H1 (cell line): ENCODE data around the gene PCBP4. TPM values are rescaled to one million over a fixed set of nuclear protein-coding genes. Genes with fewer than 3 reads are reported as not detected.

Source experiments
- BCL11A ChIP-seq, 2 experiments: IDR thresholded peaks; one replicate each; pipeline ENCODE4 v1.6.1; 2011; ENCODE audit warnings: low read depth in 2 of 2, low read length in 2 of 2, mild to moderate bottlenecking in 2 of 2
- CHD1 ChIP-seq: IDR thresholded peaks from 2 replicates; pipeline ENCODE4 v1.6.1; 2012; ENCODE audit warnings: low read depth, low read length, improper control_type of control experiment
- GTF2F1 ChIP-seq: IDR thresholded peaks from 2 replicates; pipeline ENCODE4 v1.6.1; 2012; ENCODE audit warnings: low read depth, low read length, improper control_type of control experiment, borderline replicate concordance
- HDAC6 ChIP-seq: IDR thresholded peaks from one replicate; pipeline ENCODE4 v1.7.1; 2012; ENCODE audit warnings: low read depth, mild to moderate bottlenecking, inconsistent platforms, low read length, moderate library complexity
- KDM1A ChIP-seq: fragments of 200-600, 300-600 bp; sonication (generic); IDR thresholded peaks from 2 replicates; pipeline ENCODE4 v1.7.1; 2016; ENCODE audit warnings: mild to moderate bottlenecking, low read length, borderline replicate concordance
- RFX5 ChIP-seq: IDR thresholded peaks from 2 replicates; pipeline ENCODE4 v1.6.1; 2011; ENCODE audit warnings: low read depth, low read length, improper control_type of control experiment, borderline replicate concordance
- SP1 ChIP-seq: IDR thresholded peaks from 2 replicates; pipeline ENCODE4 v1.6.1; 2011; ENCODE audit warnings: low read depth, low read length
- TBP ChIP-seq: IDR thresholded peaks from 2 replicates; pipeline ENCODE4 v1.6.1; 2011; ENCODE audit warnings: low read depth, low read length, improper control_type of control experiment
- polyA plus RNA-seq, 7 experiments: library from polyadenylated mRNA; depleted of rRNA in 3 of 7; stranded (reverse) in 5 of 7; unstranded in 2 of 7; fragments of >200 nt in 5 of 7; fragments of 200-250 nt in 2 of 7; gene quantifications; 1 replicate in 5 of 7; 2 replicates in 1 of 7; 4 replicates in 1 of 7; pipeline versions ENCODE4 v1.2.1 to v1.2.3, GENCODE V29; 2011 to 2013; ENCODE audit warnings: missing spikeins in 2 of 7, mixed read lengths in 2 of 7
- total RNA-seq: library from RNA; stranded (reverse); fragmentation: NEBNext Ultra II Directional; extraction: Animal tissue kit (Norgen Biotek cat#: 25700); gene quantifications from 2 replicates; pipeline ENCODE4 v1.2.1, GENCODE V29; 2021
- TF ChIP-seq, protein P1 (sequence below): fragments of 300-600 bp; sonication (generic); IDR thresholded peaks from 2 replicates; pipeline ENCODE4 v1.7.1; 2012; ENCODE audit warnings: low read length, moderate library complexity, mild to moderate bottlenecking, inconsistent platforms; ENCODE audit not compliant: insufficient replicate concordance
- TF ChIP-seq, protein P2 (sequence below): IDR thresholded peaks from 2 replicates; pipeline ENCODE4 v1.6.1; 2011; ENCODE audit warnings: low read depth, mild to moderate bottlenecking, low read length; ENCODE audit not compliant: insufficient read depth

PCBP4 gene
- total and polyA plus RNA-seq, 2 of the 8 experiments (the other 6 are each of a cell fraction or from before 2014, with no cell fraction given): 16.4 to 34.1 TPM

DNA sequence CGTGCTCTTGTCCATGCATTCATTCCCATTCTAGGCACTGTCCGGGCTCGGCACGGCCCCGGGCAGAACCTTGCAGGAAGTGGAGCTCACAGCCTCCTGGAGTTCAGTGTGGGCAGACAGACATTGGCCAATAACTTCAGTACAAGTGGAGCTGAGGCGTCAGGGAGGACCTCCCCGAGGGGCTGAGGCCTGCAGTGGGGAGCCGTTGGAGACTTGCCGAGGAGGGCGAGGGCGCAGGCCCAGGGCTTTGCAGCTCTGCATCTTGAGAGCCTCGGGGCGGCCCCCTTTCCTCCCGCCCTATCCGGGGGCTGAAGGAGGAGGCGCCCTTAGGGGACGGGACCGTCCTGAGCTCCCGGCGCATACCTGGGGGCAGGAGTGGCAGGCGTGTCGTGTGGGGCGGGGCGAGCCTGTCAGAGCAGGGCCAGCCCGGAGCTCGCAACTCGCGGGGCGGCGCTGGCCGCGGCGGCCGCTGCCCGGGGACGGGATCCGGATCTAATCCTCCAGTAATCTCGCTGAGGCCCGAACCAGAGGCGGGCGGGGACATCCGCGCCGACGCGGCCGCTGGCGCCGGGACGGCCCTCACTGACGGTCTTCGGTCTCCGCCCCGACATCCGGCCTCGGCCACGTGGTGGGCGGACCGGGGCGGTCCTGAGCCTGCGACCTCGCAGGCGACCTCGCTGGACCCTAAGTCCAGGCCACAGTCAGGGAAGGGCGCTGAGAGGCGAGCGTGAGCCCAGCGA lies 15.8 kb upstream of the PCBP4 start, which contains the start of gene ACY1 (continued):
- TF ChIP-seq, protein P1, sequence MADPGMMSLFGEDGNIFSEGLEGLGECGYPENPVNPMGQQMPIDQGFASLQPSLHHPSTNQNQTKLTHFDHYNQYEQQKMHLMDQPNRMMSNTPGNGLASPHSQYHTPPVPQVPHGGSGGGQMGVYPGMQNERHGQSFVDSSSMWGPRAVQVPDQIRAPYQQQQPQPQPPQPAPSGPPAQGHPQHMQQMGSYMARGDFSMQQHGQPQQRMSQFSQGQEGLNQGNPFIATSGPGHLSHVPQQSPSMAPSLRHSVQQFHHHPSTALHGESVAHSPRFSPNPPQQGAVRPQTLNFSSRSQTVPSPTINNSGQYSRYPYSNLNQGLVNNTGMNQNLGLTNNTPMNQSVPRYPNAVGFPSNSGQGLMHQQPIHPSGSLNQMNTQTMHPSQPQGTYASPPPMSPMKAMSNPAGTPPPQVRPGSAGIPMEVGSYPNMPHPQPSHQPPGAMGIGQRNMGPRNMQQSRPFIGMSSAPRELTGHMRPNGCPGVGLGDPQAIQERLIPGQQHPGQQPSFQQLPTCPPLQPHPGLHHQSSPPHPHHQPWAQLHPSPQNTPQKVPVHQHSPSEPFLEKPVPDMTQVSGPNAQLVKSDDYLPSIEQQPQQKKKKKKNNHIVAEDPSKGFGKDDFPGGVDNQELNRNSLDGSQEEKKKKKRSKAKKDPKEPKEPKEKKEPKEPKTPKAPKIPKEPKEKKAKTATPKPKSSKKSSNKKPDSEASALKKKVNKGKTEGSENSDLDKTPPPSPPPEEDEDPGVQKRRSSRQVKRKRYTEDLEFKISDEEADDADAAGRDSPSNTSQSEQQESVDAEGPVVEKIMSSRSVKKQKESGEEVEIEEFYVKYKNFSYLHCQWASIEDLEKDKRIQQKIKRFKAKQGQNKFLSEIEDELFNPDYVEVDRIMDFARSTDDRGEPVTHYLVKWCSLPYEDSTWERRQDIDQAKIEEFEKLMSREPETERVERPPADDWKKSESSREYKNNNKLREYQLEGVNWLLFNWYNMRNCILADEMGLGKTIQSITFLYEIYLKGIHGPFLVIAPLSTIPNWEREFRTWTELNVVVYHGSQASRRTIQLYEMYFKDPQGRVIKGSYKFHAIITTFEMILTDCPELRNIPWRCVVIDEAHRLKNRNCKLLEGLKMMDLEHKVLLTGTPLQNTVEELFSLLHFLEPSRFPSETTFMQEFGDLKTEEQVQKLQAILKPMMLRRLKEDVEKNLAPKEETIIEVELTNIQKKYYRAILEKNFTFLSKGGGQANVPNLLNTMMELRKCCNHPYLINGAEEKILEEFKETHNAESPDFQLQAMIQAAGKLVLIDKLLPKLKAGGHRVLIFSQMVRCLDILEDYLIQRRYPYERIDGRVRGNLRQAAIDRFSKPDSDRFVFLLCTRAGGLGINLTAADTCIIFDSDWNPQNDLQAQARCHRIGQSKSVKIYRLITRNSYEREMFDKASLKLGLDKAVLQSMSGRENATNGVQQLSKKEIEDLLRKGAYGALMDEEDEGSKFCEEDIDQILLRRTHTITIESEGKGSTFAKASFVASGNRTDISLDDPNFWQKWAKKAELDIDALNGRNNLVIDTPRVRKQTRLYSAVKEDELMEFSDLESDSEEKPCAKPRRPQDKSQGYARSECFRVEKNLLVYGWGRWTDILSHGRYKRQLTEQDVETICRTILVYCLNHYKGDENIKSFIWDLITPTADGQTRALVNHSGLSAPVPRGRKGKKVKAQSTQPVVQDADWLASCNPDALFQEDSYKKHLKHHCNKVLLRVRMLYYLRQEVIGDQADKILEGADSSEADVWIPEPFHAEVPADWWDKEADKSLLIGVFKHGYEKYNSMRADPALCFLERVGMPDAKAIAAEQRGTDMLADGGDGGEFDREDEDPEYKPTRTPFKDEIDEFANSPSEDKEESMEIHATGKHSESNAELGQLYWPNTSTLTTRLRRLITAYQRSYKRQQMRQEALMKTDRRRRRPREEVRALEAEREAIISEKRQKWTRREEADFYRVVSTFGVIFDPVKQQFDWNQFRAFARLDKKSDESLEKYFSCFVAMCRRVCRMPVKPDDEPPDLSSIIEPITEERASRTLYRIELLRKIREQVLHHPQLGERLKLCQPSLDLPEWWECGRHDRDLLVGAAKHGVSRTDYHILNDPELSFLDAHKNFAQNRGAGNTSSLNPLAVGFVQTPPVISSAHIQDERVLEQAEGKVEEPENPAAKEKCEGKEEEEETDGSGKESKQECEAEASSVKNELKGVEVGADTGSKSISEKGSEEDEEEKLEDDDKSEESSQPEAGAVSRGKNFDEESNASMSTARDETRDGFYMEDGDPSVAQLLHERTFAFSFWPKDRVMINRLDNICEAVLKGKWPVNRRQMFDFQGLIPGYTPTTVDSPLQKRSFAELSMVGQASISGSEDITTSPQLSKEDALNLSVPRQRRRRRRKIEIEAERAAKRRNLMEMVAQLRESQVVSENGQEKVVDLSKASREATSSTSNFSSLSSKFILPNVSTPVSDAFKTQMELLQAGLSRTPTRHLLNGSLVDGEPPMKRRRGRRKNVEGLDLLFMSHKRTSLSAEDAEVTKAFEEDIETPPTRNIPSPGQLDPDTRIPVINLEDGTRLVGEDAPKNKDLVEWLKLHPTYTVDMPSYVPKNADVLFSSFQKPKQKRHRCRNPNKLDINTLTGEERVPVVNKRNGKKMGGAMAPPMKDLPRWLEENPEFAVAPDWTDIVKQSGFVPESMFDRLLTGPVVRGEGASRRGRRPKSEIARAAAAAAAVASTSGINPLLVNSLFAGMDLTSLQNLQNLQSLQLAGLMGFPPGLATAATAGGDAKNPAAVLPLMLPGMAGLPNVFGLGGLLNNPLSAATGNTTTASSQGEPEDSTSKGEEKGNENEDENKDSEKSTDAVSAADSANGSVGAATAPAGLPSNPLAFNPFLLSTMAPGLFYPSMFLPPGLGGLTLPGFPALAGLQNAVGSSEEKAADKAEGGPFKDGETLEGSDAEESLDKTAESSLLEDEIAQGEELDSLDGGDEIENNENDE: no peak
- no peak for TF ChIP-seq RFX5
- TF ChIP-seq, protein P2, sequence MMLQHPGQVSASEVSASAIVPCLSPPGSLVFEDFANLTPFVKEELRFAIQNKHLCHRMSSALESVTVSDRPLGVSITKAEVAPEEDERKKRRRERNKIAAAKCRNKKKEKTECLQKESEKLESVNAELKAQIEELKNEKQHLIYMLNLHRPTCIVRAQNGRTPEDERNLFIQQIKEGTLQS: no peak
- no peak for TF ChIP-seq GTF2F1
- no peak for TF ChIP-seq SP1
- no peak for TF ChIP-seq HDAC6
- TF ChIP-seq TBP: peak; percentile 39
- no peak for TF ChIP-seq BCL11A (IDR thresholded peaks at IDR 0.05; ENCODE audit: low read depth in 2 of 2, low read length in 2 of 2)
- TF ChIP-seq KDM1A: no peak
- TF ChIP-seq CHD1: no peak
